ENCODE measurements around the gene CCDC127. TPM values are rescaled to one million over a fixed set of nuclear protein-coding genes. Genes with fewer than 3 reads are reported as not detected.

CCDC127 gene, protein sequence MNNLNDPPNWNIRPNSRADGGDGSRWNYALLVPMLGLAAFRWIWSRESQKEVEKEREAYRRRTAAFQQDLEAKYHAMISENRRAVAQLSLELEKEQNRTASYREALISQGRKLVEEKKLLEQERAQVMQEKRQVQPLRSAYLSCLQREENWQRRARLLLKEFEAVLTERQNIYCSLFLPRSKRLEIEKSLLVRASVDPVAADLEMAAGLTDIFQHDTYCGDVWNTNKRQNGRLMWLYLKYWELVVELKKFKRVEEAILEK
- 1 to 10 TPM; 4.9 to 6.4 TPM for total RNA-seq

DNA sequence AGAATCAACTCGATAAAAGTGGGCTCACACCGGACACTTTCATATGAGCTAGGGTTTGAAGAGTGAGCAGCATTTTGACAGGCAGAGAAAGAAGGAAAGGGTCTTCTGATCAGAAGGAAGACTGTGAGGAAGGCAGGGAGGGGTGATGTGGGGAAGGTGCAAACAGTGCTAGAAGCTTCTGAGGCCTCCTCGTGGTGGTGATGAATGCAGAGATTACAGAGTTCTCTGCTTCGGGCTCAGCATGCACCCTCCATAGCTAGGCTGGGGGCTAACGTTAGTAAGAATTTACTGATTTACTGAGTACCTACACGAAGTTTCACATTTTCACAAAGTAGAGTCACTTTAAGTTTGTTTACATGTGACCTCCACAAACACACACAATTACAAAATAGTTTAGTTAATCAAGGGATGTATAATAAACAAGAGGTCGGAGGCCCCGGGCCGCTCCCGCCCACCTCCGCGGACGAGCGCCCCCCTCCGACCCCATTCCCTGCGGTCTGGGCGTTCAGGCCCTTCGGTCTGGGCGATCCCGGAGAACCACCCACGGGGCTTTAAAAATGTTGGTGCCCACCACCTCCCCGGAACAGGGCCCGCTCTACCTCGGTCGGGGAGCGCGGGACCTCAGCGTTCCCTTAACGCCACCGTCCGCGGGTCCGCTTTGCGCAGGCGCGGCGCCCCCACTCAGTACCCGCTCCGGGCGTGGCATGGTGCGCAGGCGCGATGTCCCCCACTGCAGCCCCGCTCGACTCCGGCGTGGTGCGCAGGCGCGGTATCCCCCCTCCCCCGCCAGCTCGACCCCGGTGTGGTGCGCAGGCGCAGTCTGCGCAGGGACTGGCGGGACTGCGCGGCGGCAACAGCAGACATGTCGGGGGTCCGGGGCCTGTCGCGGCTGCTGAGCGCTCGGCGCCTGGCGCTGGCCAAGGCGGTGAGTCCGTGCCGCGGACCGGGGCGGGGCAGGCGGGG lies at the start of gene CCDC127, which contains the start of gene SDHA:
CCDC127 (minus strand) TSS at position 660 of the 963 bp plus-strand sequence. CDS start 1,304 bp downstream, outside the sequence.
SDHA (plus strand) TSS at position 827 of the 963 bp plus-strand sequence; CDS start at position 863, 36 bp downstream.

DNA sequence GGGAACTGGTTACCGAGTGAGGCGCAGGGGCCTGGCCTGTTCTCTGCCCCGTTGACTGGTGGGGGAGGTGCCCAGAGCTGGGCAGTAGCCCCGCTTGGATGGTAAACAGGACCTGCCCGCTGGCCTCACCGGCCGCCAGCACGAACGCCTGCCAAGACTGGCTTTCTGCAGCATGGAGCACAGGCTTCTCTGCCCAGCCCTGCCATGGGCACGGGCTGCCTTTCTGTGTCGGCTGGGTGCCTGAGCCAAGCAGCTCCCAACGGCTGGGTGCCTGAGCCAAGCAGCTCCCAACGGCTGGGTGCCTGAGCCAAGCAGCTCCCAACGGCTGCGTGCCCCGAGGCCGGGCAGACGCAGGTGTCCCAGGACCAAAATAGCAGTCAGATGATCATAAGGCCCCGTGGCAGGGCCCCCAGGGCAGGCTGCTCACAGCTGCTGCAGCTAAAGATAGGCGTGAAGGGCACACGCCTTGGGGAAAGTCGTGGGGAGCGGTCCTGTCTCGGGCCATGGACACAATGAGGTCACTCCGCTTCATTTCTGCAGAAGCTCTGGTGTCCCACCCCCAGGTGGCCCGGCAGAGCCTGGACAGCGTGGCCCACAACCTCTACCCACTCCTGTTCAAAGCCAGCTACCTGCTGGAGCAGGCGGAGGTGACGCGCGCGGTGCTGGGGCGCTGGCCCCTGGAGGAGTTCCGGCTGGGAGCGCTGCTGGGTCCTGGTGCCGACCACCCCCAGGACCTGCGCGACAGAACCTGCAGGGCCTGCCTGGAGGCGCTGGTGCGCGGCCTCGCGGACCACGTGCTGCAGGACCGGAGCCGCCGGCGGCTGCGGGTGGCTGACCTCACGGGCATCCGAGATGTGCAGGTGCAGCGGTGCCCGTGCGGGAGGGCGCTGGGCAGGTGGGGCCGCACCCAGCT lies 26.7 kb downstream of the CCDC127 start, which contains the start of gene LRRC14B:
LRRC14B (plus strand) TSS at position 460 of the 913 bp plus-strand sequence; CDS start at position 504, 44 bp downstream.

Other genes with a start within 250 kb of the CCDC127 start
- not detected for gene PLEKHG4B, start 126.0 kb downstream of the CCDC127 start, total RNA-seq
- not detected for gene LRRC14B, start 26.7 kb downstream of the CCDC127 start, total RNA-seq
- 100 to 1,000 TPM; 128 to 135 TPM for gene SDHA, start 167 bp upstream of the CCDC127 start, total RNA-seq
- gene PDCD6, start 53.5 kb upstream of the CCDC127 start, total RNA-seq: 10 to 100 TPM; 89.7 to 96.4 TPM
- 10 to 100 TPM; 10.2 to 11.1 TPM for gene AHRR, start 103.6 kb upstream of the CCDC127 start, total RNA-seq
- gene EXOC3, start 225.0 kb upstream of the CCDC127 start, total RNA-seq: 10 to 100 TPM; 68.3 to 74.1 TPM